ENCODE measurements around the gene PRPSAP1. TPM values are rescaled to one million over a fixed set of nuclear protein-coding genes. Genes with fewer than 3 reads are reported as not detected.
A peak's percentile ranks its signal among the peaks of the same experiment; 100 is the strongest.

PRPSAP1 gene
- total RNA-seq, 6 experiments from 2014 or later = 32.6 to 37.4 (median 35.1) TPM

- peaks cover 26% of the 10 kb centered on the region for H3K27me3 Mint-ChIP-seq (ENCODE audit: insufficient read depth)
- H3K27ac Mint-ChIP-seq = no peak overlapping the region; the same call in 1 of the 2 replicates
- no peak for TF ChIP-seq CTCF (IDR thresholded peaks at IDR 0.05)
- no peak for DNase-seq
- no peaks in the 10 kb centered on the region; the same call in 1 of the 2 replicates for H3K9me3 Mint-ChIP-seq
- peaks cover 18% of the 10 kb centered on the region for H3K36me3 Mint-ChIP-seq (ENCODE audit: low read depth)
- peaks cover 20% of the 10 kb centered on the region for H3K4me1 Mint-ChIP-seq (ENCODE audit: low read depth)
- no peak overlapping the region; the same call in 1 of the 2 replicates for H3K4me3 Mint-ChIP-seq
Observed at GRCh38 chr17:76390003-76390421, 36.3 kb upstream of the PRPSAP1 start.

- peak; percentile 53 for TF ChIP-seq CTCF (IDR thresholded peaks at IDR 0.05)
- no peak for DNase-seq
- peaks cover 28% of the 10 kb centered on the region for H3K27me3 Mint-ChIP-seq (ENCODE audit: insufficient read depth)
- H3K4me3 Mint-ChIP-seq = no peak overlapping the region
- H3K27ac Mint-ChIP-seq = peak overlapping the region; percentile 18; the same call in 1 of the 2 replicates
- peaks cover 20% of the 10 kb centered on the region for H3K4me1 Mint-ChIP-seq (ENCODE audit: low read depth)
- peaks cover 18% of the 10 kb centered on the region for H3K36me3 Mint-ChIP-seq (ENCODE audit: low read depth)
- H3K9me3 Mint-ChIP-seq = no peaks in the 10 kb centered on the region; the same call in 1 of the 2 replicates
Observed at GRCh38 chr17:76388966-76389888, 35.5 kb upstream of the PRPSAP1 start.

GRCh38 chr17:76386966-76387765 lies 33.5 kb upstream of the PRPSAP1 start:
- peaks cover 20% of the 10 kb centered on the region for H3K4me1 Mint-ChIP-seq (ENCODE audit: low read depth)
- H3K4me3 Mint-ChIP-seq = peak overlapping the region; percentile 88
- peaks cover 18% of the 10 kb centered on the region for H3K36me3 Mint-ChIP-seq (ENCODE audit: low read depth)
- H3K27ac Mint-ChIP-seq = peak overlapping the region; percentile 87
- peaks cover 29% of the 10 kb centered on the region for H3K27me3 Mint-ChIP-seq (ENCODE audit: insufficient read depth)
- no peak for TF ChIP-seq CTCF (IDR thresholded peaks at IDR 0.05)
- H3K9me3 Mint-ChIP-seq = no peaks in the 10 kb centered on the region; the same call in 1 of the 2 replicates
- no peak for DNase-seq

- Mint-ChIP-seq H3K4me1 (ENCODE audit: low read depth) (peaks cover 20% of the 10 kb centered on the region), H3K27ac (peak overlapping the region; percentile 87), H3K27me3 (ENCODE audit: insufficient read depth) (peaks cover 25% of the 10 kb centered on the region), H3K36me3 (ENCODE audit: low read depth) (peaks cover 18% of the 10 kb centered on the region), H3K4me3 (peak overlapping the region; percentile 88), H3K9me3 (no peaks in the 10 kb centered on the region; the same call in 1 of the 2 replicates)
- DNase-seq = peak; percentile 80
- TF ChIP-seq CTCF (IDR thresholded peaks at IDR 0.05) = peak; percentile 98
Observed at GRCh38 chr17:76385892-76386786, 32.4 kb upstream of the PRPSAP1 start.

Measured in HFFc6 (cell line).